Vagina (tissue), 2 donors: ENCODE results near the gene DNM3.

Experiments
- POLR2A ChIP-seq, 2 donors: fragments of 450-650 bp; IDR thresholded peaks; one replicate each; pipeline ENCODE4 v1.6.1; 2017; ENCODE audit warnings: antibody characterized with exemption in 2 of 2, mild to moderate bottlenecking in 2 of 2, moderate library complexity in 2 of 2
- POLR2AphosphoS5 ChIP-seq, 2 donors: sonication (generic); formaldehyde crosslinking; IDR thresholded peaks; one replicate each; pipeline ENCODE4 v1.9.0; 2017; ENCODE audit warnings: antibody characterized with exemption in 2 of 2, mild to moderate bottlenecking in 2 of 2, low read depth in 1 of 2; ENCODE audit not compliant: insufficient read depth in 1 of 2
- TF ChIP-seq, protein P1 (sequence below), 3 experiments: fragments of 450-650 bp in 2 of 3; fragments of 200-600 bp in 1 of 3; sonication (generic) in 1 of 3; IDR thresholded peaks; one replicate each; pipeline ENCODE4 v1.5.1; 2017 to 2019; ENCODE audit warnings: antibody characterized with exemption in 3 of 3, mild to moderate bottlenecking in 2 of 3, moderate library complexity in 2 of 3

GRCh38 chr1:172341697-172342096 lies 500.4 kb downstream of the DNM3 start:
- TF ChIP-seq, protein P1, sequence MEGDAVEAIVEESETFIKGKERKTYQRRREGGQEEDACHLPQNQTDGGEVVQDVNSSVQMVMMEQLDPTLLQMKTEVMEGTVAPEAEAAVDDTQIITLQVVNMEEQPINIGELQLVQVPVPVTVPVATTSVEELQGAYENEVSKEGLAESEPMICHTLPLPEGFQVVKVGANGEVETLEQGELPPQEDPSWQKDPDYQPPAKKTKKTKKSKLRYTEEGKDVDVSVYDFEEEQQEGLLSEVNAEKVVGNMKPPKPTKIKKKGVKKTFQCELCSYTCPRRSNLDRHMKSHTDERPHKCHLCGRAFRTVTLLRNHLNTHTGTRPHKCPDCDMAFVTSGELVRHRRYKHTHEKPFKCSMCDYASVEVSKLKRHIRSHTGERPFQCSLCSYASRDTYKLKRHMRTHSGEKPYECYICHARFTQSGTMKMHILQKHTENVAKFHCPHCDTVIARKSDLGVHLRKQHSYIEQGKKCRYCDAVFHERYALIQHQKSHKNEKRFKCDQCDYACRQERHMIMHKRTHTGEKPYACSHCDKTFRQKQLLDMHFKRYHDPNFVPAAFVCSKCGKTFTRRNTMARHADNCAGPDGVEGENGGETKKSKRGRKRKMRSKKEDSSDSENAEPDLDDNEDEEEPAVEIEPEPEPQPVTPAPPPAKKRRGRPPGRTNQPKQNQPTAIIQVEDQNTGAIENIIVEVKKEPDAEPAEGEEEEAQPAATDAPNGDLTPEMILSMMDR (IDR thresholded peaks at IDR 0.05), result no peak
- no peak for TF ChIP-seq POLR2AphosphoS5 (IDR thresholded peaks at IDR 0.05; ENCODE audit: insufficient read depth in 1 of 2, low read depth in 1 of 2)
- no peak for TF ChIP-seq POLR2A (IDR thresholded peaks at IDR 0.05)
